LHCN-M2 (cell line): ENCODE data around the gene DLG1. TPM values are rescaled to one million over a fixed set of nuclear protein-coding genes. Genes with fewer than 3 reads are reported as not detected.

Experiments used
- DNase-seq: peaks from one replicate; pipeline ENCODE4 v3.0.0-alpha.2; 2012; ENCODE audit warnings: low read depth
- total RNA-seq: library from RNA; depleted of rRNA; stranded (reverse); fragments of >200 nt; gene quantifications from 2 replicates; pipeline ENCODE4 v1.2.3, GENCODE V29; 2014

Gene DLG1
- total RNA-seq, 1 experiment from 2014 or later = 107 TPM

- DNase-seq = no peak
These were observed 297.1 kb downstream of the DLG1 start for GRCh38 chr3:197001106-197001971.

DNA sequence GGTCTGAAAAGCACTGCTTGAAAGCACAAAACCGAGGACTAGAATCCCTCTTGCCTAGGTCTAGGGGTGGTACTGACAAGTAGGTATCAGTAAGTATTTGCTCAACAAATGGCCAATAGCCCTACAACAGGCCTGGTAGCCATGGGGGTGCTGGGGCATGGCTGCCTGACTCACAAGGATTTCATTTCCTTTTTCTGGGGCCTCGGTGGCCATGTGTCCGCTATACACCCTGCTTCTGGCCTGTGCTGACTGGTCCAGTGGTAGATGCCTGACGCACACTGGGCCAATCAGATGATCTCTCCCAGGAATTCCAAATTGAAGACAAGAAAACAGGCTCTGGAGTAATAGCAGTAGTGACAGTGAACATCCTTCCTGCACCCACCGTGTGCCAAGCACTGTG, 298.2 kb downstream of the DLG1 start:
- DNase-seq = peak; percentile 15

DNA sequence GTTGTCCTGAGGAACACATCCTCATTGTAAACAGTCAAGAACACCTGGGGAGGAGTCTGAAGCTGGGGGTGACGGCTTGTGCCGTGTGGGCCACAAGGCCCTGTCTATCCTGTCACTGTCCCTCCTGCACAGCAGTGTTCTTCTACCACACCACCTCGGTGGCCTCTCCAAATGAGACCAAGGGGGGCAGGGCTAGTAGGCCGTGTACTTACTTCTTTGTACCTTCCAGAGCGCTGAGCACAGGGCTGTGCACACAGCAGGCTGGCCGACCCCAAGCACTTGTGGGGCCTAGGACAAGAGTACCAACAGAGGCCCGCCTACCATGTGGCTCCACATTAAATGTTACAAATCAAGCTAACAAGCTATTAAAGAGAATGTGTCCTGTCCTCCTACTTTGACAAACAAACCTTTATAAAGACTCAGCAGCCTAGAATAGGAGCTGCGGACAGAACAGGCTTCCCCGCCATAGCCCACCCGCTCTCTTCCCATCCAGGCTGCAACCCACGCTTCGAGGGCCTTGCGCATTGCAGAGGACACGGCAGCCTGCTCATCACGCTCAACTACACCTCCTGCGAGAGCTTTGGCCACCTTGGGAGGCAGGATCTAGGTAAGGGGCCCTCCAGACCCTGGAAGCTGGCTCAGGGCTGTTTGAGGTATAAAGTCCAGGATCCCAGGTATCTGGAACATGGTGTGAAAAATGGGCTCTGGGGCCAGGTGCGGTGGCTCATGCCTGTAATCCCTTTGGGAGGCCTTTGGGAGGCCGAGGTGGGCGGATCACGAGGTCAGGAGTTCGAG, 299.2 kb downstream of the DLG1 start:
- DNase-seq = no peak

GRCh38 chr3:196997311-196997710, 301.1 kb downstream of the DLG1 start:
- no peak for DNase-seq

DNA sequence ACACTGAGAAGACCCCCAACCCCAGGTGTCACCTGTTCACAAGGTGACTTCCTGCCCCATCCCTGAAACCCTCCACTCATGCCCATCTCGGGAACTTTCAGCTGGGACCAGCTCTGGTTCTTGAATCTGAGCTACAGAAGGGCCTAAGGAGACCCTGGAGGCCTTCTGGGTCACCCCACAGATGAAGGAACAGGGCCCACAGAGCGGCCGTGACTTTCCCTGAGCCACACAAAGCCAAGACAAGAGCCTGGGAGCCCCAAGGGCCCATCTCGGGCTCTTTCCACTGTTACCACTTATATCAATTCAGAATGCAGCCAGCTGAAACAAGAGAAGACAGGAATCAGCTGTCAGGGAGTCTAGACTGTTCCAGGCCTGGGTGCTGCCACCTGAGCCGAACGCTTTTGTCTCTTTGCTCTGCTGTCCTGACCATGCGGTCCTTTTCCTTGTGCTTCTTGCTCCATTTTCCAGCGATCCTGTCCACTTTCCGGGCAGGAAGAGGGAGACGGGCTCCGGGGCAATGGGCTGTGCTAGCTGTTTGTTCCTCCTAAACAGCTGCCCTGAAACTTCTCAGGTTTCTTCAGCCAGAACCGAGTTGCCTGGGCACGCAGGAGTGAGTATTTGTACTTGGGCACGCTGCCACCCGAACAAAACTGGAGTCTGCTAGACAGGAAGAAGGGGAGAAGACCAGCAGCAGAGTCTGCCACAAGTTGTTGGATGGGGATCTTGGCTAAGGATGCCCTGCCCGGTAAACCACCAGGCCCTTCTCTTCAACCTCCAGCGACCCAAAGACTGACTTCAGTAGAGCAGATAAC, 301.8 kb downstream of the DLG1 start:
- peak; percentile 32 for DNase-seq

DNA sequence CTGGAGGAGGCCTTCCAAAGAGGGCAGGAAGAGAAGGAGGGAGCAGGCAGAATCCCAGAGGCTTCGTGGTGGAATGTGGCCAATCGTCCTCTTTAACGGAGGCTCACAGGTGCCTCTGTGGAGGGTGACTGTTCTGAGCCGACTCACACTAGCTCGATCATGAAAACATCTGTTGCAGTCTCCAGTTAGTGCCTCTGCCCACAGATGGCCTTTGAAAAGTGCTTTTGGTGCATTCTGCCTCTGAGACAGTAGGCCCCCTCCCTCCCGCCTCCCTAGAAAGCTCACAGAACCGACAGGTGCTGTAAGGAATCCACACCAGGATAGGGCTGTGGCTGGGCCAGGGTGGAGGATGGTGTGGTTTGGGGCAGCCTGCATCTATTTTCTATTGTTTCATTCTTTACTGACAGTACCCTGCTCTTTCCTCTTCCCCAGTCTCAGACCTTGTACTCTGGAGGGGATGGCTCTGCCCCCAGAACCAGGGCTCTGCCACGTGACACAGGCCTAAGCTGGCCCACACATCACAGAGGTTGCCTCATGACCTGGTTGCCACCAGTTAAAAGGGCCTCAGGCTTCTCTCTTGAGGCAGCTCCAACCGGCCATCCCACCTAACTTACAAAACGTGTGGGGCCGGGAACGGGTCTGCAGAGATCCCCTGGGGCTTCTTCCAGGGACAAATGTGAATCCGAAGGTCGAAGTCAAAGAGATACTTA, 302.6 kb downstream of the DLG1 start:
- peak; percentile 85 for DNase-seq

DNA sequence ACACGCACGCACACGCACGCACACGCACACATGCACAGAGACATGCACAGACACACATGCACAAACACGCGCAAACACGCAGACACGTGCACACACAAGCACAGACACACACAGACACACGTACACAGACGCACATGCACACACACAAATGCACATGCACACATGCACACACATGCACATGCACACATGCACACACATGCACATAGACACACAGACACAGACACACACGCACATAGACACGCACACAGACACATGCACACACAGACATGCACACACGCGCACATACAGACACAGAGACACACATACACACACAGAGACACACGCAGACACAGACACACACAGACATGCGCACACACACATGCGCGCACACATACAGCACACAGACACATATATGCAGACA, 303.4 kb downstream of the DLG1 start:
- DNase-seq = no peak

DNA sequence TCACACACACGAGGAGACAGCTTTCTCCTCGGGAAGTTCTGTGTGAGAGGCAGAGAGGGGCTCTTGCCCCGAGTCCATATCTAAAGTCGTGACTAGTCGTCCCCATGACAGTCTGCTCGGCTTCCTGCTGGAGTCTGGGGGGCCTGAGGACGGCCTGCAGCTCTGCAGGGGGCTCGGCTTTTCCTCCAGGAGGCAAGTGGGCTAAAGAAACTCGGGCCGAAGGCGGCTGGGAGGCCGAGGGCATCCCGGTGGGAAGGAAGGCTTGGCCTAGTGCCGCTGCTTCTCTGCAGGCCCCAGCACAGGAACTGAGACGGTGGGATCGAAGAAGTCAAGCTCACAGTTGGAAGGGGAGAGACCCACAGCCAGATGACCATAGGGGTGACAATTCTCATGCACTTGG, 304.4 kb downstream of the DLG1 start:
- no peak for DNase-seq
